H9 (cell line): Measurements from ENCODE around the gene RNF224. TPM values are rescaled to one million over a fixed set of nuclear protein-coding genes. Genes with fewer than 3 reads are reported as not detected.

Experiments
- DNase-seq: peaks from one replicate; pipeline ENCODE4 v3.0.0-alpha.2; 2017
- H2AFZ ChIP-seq: one replicate; pipeline ENCODE4 v1.6.1; 2013; ENCODE audit warnings: mild to moderate bottlenecking, low read length, control low read depth, moderate library complexity
- H2AK5ac ChIP-seq: 2 replicates; pipeline ENCODE4 v1.6.1; 2013; ENCODE audit warnings: low read length, control low read depth, mixed read lengths; ENCODE audit not compliant: insufficient read length
- H2BK120ac ChIP-seq: one replicate; pipeline ENCODE4 v1.6.1; 2013; ENCODE audit warnings: low read depth, mild to moderate bottlenecking, low read length, control low read depth, inconsistent platforms; ENCODE audit not compliant: poor library complexity, severe bottlenecking
- H2BK12ac ChIP-seq: 2 replicates; pipeline ENCODE4 v1.6.1; 2013; ENCODE audit warnings: low read length, control low read depth, mixed read lengths, low read depth; ENCODE audit not compliant: insufficient read length
- H2BK15ac ChIP-seq: 2 replicates; pipeline ENCODE4 v1.6.1; 2013; ENCODE audit warnings: low read depth, low read length, control low read depth
- H2BK20ac ChIP-seq: one replicate; pipeline ENCODE4 v1.6.1; 2013; ENCODE audit warnings: low read depth, mild to moderate bottlenecking, low read length, control low read depth, inconsistent platforms; ENCODE audit not compliant: poor library complexity, severe bottlenecking
- H2BK5ac ChIP-seq: 2 replicates; pipeline ENCODE4 v1.6.1; 2013; ENCODE audit warnings: low read length, control low read depth, mixed read lengths; ENCODE audit not compliant: insufficient read length
- H3K14ac ChIP-seq: 2 replicates; pipeline ENCODE4 v1.6.1; 2013; ENCODE audit warnings: low read length, control low read depth; ENCODE audit not compliant: insufficient read depth
- H3K18ac ChIP-seq: 2 replicates; pipeline ENCODE4 v1.6.1; 2013; ENCODE audit warnings: low read depth, mild to moderate bottlenecking, mixed read lengths, low read length, control low read depth; ENCODE audit not compliant: insufficient read length
- H3K23ac ChIP-seq: 2 replicates; pipeline ENCODE4 v1.6.1; 2013; ENCODE audit warnings: low read length, control low read depth, mixed read lengths, low read depth; ENCODE audit not compliant: insufficient read length
- H3K23me2 ChIP-seq: 2 replicates; pipeline ENCODE4 v1.6.1; 2013; ENCODE audit warnings: low read depth, mild to moderate bottlenecking, mixed read lengths, low read length, control low read depth; ENCODE audit not compliant: insufficient read length, poor library complexity, severe bottlenecking
- H3K27ac ChIP-seq: 2 replicates; pipeline ENCODE4 v1.5.1; 2013; ENCODE audit warnings: low read length, control low read depth, mixed read lengths, low read depth; ENCODE audit not compliant: insufficient read length
- H3K27me3 ChIP-seq: 2 replicates; pipeline ENCODE4 v1.6.1; 2013; ENCODE audit warnings: low read length, control low read depth, inconsistent platforms; ENCODE audit not compliant: insufficient read depth
- H3K4ac ChIP-seq: 2 replicates; pipeline ENCODE4 v1.6.1; 2013; ENCODE audit warnings: low read depth, mild to moderate bottlenecking, control low read depth, inconsistent platforms, low read length, moderate library complexity
- H3K4me1 ChIP-seq: 2 replicates; pipeline ENCODE4 v1.6.1; 2013; ENCODE audit warnings: low read length, control low read depth, inconsistent platforms; ENCODE audit not compliant: insufficient read depth
- H3K4me2 ChIP-seq: 2 replicates; pipeline ENCODE4 v1.6.1; 2013; ENCODE audit warnings: low read length, control low read depth, mixed read lengths; ENCODE audit not compliant: insufficient read length, insufficient read depth
- H3K56ac ChIP-seq: 2 replicates; pipeline ENCODE4 v1.6.1; 2013; ENCODE audit warnings: low read depth, mild to moderate bottlenecking, mixed read lengths, low read length, control low read depth; ENCODE audit not compliant: insufficient read length
- H3K79me1 ChIP-seq: 2 replicates; pipeline ENCODE4 v1.6.1; 2013; ENCODE audit warnings: low read depth, mild to moderate bottlenecking, moderate library complexity, low read length, control low read depth, inconsistent platforms; ENCODE audit not compliant: insufficient read depth, poor library complexity, severe bottlenecking
- H3K79me2 ChIP-seq: 2 replicates; pipeline ENCODE4 v1.6.1; 2013; ENCODE audit warnings: low read length, control low read depth, inconsistent platforms; ENCODE audit not compliant: insufficient read depth
- H3K9ac ChIP-seq: 2 replicates; pipeline ENCODE4 v1.6.1; 2013; ENCODE audit warnings: low read length, control low read depth, mixed read lengths; ENCODE audit not compliant: insufficient read length; ENCODE audit errors: extremely low read depth
- H3K9me3 ChIP-seq: one replicate; pipeline ENCODE4 v1.6.1; 2013; ENCODE audit warnings: low read depth, low read length, inconsistent platforms; ENCODE audit not compliant: control insufficient read depth
- H3T11ph ChIP-seq: one replicate; pipeline ENCODE4 v1.6.1; 2013; ENCODE audit warnings: mild to moderate bottlenecking, low read length, control low read depth, inconsistent platforms
- H4K20me1 ChIP-seq: one replicate; pipeline ENCODE4 v1.6.1; 2013; ENCODE audit not compliant: control insufficient read depth, insufficient read length, insufficient read depth
- H4K5ac ChIP-seq: 2 replicates; pipeline ENCODE4 v1.6.1; 2013; ENCODE audit warnings: low read depth, mild to moderate bottlenecking, mixed read lengths, low read length, control low read depth; ENCODE audit not compliant: insufficient read length
- H4K8ac ChIP-seq: replicated peaks from 2 replicates; pipeline ENCODE4 v1.6.1; 2013; ENCODE audit warnings: low read length, control low read depth, mixed read lengths, low read depth; ENCODE audit not compliant: insufficient read length
- H4K91ac ChIP-seq: 2 replicates; pipeline ENCODE4 v1.6.1; 2013; ENCODE audit warnings: low read depth, mild to moderate bottlenecking, moderate library complexity, mixed read lengths, low read length, control low read depth; ENCODE audit not compliant: insufficient read length
- H3K27ac Mint-ChIP-seq, 3 experiments: 2 replicates in 2 of 3; 3 replicates in 1 of 3; pipeline ENCODE4 v1.8.0; 2020 to 2021; ENCODE audit warnings: mixed read lengths in 3 of 3, mild to moderate bottlenecking in 1 of 3, moderate library complexity in 1 of 3
- H3K27me3 Mint-ChIP-seq: 2 replicates; pipeline ENCODE4 v1.8.0; 2021; ENCODE audit warnings: low read depth, mild to moderate bottlenecking, moderate library complexity, mixed read lengths
- H3K36me3 Mint-ChIP-seq, 3 experiments: 2 replicates in 2 of 3; 3 replicates in 1 of 3; pipeline ENCODE4 v1.8.0; 2020 to 2021; ENCODE audit warnings: low read depth in 3 of 3, mixed read lengths in 3 of 3; ENCODE audit not compliant: insufficient read depth in 1 of 3
- H3K4me1 Mint-ChIP-seq, 2 experiments: 2 replicates each; pipeline ENCODE4 v1.8.0; 2020; ENCODE audit warnings: mixed read lengths in 2 of 2
- H3K4me3 Mint-ChIP-seq, 2 experiments: 2 replicates in 1 of 2; 3 replicates in 1 of 2; pipeline ENCODE4 v1.8.0; 2020 to 2021; ENCODE audit warnings: mild to moderate bottlenecking in 2 of 2, mixed read lengths in 2 of 2, moderate library complexity in 1 of 2
- H3K9me3 Mint-ChIP-seq, 2 experiments: 2 replicates in 1 of 2; 3 replicates in 1 of 2; pipeline ENCODE4 v1.8.0; 2020; ENCODE audit warnings: mild to moderate bottlenecking in 2 of 2, mixed read lengths in 2 of 2, moderate library complexity in 1 of 2
- WGBS: extraction: QIAGEN DNeasy Blood & Tissue Kit; methylation state at CpG from one replicate; pipeline ENCODE4 v1.1.7; 2013; ENCODE audit warnings: missing lambda C conversion rate, low lambda C conversion rate, mixed read lengths; ENCODE audit not compliant: insufficient read length; ENCODE audit errors: extremely low coverage; 5-methylcytosine and 5-hydroxymethylcytosine counted together
- total RNA-seq: library from RNA; stranded (reverse); gene quantifications from 2 replicates; pipeline ENCODE4 v1.2.1, GENCODE V29; 2021
- TF ChIP-seq, protein P1 (sequence below): fragments of 200-600 bp; sonication (generic); conservative IDR thresholded peaks from 3 replicates; pipeline ENCODE4 v1.8.0; 2021; ENCODE audit warnings: antibody characterized with exemption, mild to moderate bottlenecking

The RNF224 gene
- total RNA-seq, 1 experiment from 2014 or later, result 0.15 TPM

DNA sequence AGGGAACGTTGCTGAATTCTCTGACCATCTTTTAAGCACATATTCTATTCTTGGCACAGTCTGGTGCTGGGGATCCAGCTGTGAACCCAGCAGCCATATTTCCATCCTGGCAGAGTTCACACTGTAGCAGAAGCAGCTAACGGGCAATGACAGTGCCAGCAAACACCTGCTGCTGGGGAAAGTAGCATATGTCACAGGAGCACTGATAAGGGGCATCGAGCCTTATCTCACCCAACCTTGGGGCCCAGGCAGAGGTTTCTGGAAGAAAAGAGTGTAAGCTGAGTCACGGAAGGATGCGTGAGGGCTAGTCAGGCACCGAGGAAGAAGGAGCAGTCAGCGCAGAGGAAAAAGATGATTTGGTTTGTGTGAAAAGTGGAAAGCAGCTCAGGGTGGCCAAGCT is 20.7 kb upstream of the RNF224 start:
- Histone ChIP-seq H3K27ac (no peak overlapping the region), H3K4me1 (no peaks in the 10 kb centered on the region; the same call in 1 of the 2 replicates), H2BK5ac (no peak overlapping the region), H3K27me3 (no peaks in the 10 kb centered on the region), H3K14ac (no peak overlapping the region), H3K18ac (no peak overlapping the region), H3T11ph (no peak overlapping the region), H3K23ac (no peak overlapping the region), H3K56ac (no peak overlapping the region), H2BK12ac (no peak overlapping the region), H4K91ac (no peak overlapping the region), H2BK20ac (no peak overlapping the region), H3K79me2 (peaks cover 13% of the 10 kb centered on the region; the same call in 1 of the 2 replicates), H2BK120ac (no peak overlapping the region), H3K23me2 (peaks cover 6% of the 10 kb centered on the region), H4K5ac (no peak overlapping the region), H2AFZ (no peak overlapping the region), H4K20me1 (no peaks in the 10 kb centered on the region), H3K4me2 (peak overlapping the region; percentile 91), H2BK15ac (no peak overlapping the region), H2AK5ac (no peak overlapping the region), H4K8ac (no peak overlapping the region), H3K79me1 (peaks cover 19% of the 10 kb centered on the region), H3K4ac (no peak overlapping the region), H3K9me3 (no peaks in the 10 kb centered on the region), H3K9ac (peak overlapping the region; percentile 84)
- WGBS, result no CpG with 5 or more reads among the region's 7 CpGs
- Mint-ChIP-seq H3K27me3 (no peaks in the 10 kb centered on the region), H3K27ac (0 out of 7 replicates have a peak overlapping the region, but pooled peaks of 1 of the 3 experiments have one; percentile 97), H3K36me3 (peaks cover 8 to 39% (median 30%) of the 10 kb centered on the region in 3 experiments), H3K4me1 (peaks cover 23 to 29% of the 10 kb centered on the region in 2 experiments), H3K4me3 (peak overlapping the region; percentile 93 to 99), H3K9me3 (no peaks in the 10 kb centered on the region)
- TF ChIP-seq, protein P1, sequence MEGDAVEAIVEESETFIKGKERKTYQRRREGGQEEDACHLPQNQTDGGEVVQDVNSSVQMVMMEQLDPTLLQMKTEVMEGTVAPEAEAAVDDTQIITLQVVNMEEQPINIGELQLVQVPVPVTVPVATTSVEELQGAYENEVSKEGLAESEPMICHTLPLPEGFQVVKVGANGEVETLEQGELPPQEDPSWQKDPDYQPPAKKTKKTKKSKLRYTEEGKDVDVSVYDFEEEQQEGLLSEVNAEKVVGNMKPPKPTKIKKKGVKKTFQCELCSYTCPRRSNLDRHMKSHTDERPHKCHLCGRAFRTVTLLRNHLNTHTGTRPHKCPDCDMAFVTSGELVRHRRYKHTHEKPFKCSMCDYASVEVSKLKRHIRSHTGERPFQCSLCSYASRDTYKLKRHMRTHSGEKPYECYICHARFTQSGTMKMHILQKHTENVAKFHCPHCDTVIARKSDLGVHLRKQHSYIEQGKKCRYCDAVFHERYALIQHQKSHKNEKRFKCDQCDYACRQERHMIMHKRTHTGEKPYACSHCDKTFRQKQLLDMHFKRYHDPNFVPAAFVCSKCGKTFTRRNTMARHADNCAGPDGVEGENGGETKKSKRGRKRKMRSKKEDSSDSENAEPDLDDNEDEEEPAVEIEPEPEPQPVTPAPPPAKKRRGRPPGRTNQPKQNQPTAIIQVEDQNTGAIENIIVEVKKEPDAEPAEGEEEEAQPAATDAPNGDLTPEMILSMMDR, result no peak
- DNase-seq, result no peak
